GM23338 (cell line): ENCODE measurements around the gene CAT.

ENCODE experiments used
- EZH2 ChIP-seq: fragments of 200-600 bp; sonication (generic); IDR thresholded peaks from one replicate; pipeline ENCODE4 v1.8.0; 2017; ENCODE audit warnings: antibody characterized with exemption, mild to moderate bottlenecking, low read depth; ENCODE audit not compliant: unreplicated experiment
- EZH2phosphoT487 ChIP-seq: fragments of 200-600 bp; sonication (generic); IDR thresholded peaks from one replicate; pipeline ENCODE4 v1.8.1; 2018; ENCODE audit warnings: antibody characterized with exemption; ENCODE audit not compliant: unreplicated experiment
- POLR2AphosphoS5 ChIP-seq: IDR thresholded peaks from 2 replicates; pipeline ENCODE4 v1.6.1; 2016; ENCODE audit warnings: antibody characterized with exemption, low read depth
- TF ChIP-seq, protein P1 (sequence below), 2 experiments: fragments of 200-600 bp in 1 of 2; sonication (generic) in 1 of 2; conservative IDR thresholded peaks; 2 replicates each; pipeline versions ENCODE4 v1.5.1 to v1.6.1; 2016 to 2017; ENCODE audit warnings: antibody characterized with exemption in 2 of 2, low read depth in 2 of 2, mild to moderate bottlenecking in 2 of 2, moderate library complexity in 1 of 2
- TF ChIP-seq, protein P2 (sequence below): IDR thresholded peaks from one replicate; pipeline ENCODE4 v1.6.1; 2018; ENCODE audit warnings: antibody characterized with exemption; ENCODE audit not compliant: unreplicated experiment
- TF ChIP-seq, protein P3 (sequence below): IDR thresholded peaks from 2 replicates; pipeline ENCODE4 v1.6.1; 2016; ENCODE audit warnings: antibody characterized with exemption

DNA sequence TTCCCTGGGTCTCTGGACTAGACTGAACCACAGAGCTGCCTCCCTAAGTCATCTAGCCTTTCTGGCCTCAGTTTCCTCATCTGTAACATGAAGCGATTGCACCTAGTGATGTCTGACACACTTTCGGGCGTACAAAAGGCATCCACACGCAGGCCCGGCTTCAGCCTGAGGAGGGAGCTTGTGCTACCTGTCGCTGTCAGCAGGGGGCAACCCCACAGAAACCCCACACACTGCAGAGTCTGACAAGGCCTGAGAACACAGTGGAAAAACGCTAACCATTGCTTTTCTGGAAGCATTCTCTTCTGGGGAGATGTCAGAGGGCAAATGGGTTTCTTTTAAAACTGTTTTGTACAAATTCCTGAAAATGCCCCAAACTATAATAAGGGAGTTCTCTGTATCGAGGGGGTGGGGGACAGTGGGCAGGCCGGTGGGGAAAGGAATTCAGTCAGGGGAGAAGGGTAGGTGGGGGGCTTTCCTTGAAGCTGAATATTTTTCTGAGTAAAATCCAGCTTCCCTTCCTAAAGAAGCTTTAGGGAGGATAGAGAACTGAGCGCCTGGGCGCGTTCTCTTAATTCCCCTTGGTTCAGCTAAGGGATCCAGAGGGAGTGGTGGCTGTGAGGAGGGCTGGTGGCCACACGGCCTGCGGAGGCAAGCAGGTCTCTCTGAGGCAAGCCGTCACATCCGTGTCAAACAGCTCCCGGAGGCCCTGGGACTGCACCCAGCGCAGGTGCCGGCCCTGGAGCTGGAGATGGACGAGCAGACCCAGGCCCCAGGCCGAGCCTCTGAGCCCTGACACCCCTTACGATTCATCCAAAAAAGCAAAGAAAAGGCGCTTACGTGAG lies 74.3 kb downstream of the CAT start:
- TF ChIP-seq EZH2 = no peak
- TF ChIP-seq, protein P1, sequence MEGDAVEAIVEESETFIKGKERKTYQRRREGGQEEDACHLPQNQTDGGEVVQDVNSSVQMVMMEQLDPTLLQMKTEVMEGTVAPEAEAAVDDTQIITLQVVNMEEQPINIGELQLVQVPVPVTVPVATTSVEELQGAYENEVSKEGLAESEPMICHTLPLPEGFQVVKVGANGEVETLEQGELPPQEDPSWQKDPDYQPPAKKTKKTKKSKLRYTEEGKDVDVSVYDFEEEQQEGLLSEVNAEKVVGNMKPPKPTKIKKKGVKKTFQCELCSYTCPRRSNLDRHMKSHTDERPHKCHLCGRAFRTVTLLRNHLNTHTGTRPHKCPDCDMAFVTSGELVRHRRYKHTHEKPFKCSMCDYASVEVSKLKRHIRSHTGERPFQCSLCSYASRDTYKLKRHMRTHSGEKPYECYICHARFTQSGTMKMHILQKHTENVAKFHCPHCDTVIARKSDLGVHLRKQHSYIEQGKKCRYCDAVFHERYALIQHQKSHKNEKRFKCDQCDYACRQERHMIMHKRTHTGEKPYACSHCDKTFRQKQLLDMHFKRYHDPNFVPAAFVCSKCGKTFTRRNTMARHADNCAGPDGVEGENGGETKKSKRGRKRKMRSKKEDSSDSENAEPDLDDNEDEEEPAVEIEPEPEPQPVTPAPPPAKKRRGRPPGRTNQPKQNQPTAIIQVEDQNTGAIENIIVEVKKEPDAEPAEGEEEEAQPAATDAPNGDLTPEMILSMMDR (conservative IDR thresholded peaks at IDR 0.05; ENCODE audit: low read depth in 2 of 2) = peak; percentile 80 to 84
- TF ChIP-seq POLR2AphosphoS5 = no peak
- no peak for TF ChIP-seq EZH2phosphoT487
- TF ChIP-seq, protein P2, sequence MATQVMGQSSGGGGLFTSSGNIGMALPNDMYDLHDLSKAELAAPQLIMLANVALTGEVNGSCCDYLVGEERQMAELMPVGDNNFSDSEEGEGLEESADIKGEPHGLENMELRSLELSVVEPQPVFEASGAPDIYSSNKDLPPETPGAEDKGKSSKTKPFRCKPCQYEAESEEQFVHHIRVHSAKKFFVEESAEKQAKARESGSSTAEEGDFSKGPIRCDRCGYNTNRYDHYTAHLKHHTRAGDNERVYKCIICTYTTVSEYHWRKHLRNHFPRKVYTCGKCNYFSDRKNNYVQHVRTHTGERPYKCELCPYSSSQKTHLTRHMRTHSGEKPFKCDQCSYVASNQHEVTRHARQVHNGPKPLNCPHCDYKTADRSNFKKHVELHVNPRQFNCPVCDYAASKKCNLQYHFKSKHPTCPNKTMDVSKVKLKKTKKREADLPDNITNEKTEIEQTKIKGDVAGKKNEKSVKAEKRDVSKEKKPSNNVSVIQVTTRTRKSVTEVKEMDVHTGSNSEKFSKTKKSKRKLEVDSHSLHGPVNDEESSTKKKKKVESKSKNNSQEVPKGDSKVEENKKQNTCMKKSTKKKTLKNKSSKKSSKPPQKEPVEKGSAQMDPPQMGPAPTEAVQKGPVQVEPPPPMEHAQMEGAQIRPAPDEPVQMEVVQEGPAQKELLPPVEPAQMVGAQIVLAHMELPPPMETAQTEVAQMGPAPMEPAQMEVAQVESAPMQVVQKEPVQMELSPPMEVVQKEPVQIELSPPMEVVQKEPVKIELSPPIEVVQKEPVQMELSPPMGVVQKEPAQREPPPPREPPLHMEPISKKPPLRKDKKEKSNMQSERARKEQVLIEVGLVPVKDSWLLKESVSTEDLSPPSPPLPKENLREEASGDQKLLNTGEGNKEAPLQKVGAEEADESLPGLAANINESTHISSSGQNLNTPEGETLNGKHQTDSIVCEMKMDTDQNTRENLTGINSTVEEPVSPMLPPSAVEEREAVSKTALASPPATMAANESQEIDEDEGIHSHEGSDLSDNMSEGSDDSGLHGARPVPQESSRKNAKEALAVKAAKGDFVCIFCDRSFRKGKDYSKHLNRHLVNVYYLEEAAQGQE = no peak
- TF ChIP-seq, protein P3, sequence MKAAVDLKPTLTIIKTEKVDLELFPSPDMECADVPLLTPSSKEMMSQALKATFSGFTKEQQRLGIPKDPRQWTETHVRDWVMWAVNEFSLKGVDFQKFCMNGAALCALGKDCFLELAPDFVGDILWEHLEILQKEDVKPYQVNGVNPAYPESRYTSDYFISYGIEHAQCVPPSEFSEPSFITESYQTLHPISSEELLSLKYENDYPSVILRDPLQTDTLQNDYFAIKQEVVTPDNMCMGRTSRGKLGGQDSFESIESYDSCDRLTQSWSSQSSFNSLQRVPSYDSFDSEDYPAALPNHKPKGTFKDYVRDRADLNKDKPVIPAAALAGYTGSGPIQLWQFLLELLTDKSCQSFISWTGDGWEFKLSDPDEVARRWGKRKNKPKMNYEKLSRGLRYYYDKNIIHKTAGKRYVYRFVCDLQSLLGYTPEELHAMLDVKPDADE = no peak
